WI38 (cell line): ENCODE results near the gene CEP131.

ENCODE experiments used
- H3K4me3 ChIP-seq: 2 replicates; pipeline ENCODE4 v1.5.1; 2011; ENCODE audit warnings: low read depth, mild to moderate bottlenecking, control low read depth, low read length
- TF ChIP-seq, protein P1 (sequence below): IDR thresholded peaks from 2 replicates; pipeline ENCODE4 v1.5.1; 2012; ENCODE audit warnings: low read depth, mild to moderate bottlenecking, control low read depth, low read length

Gene CEP131

DNA sequence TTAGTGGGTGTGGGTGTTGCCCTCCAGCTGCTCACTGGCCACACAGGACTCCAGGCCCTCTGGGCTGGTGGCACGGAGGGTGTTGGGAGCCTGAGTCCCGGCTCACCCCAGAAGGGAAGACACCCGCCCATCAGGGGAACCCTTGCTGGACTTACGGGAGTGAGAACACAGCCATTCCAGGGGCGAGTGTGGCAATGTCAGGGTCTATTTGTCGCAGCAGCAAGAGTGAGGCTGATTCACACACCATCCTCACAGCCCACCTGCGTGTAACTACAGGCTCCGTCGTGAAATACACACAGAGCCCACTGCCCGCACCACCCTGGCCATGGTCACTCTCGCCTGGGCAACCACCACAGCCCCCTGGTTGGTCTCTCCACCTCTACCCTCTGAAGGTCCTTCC, 39.0 kb downstream of the CEP131 start:
- TF ChIP-seq, protein P1, sequence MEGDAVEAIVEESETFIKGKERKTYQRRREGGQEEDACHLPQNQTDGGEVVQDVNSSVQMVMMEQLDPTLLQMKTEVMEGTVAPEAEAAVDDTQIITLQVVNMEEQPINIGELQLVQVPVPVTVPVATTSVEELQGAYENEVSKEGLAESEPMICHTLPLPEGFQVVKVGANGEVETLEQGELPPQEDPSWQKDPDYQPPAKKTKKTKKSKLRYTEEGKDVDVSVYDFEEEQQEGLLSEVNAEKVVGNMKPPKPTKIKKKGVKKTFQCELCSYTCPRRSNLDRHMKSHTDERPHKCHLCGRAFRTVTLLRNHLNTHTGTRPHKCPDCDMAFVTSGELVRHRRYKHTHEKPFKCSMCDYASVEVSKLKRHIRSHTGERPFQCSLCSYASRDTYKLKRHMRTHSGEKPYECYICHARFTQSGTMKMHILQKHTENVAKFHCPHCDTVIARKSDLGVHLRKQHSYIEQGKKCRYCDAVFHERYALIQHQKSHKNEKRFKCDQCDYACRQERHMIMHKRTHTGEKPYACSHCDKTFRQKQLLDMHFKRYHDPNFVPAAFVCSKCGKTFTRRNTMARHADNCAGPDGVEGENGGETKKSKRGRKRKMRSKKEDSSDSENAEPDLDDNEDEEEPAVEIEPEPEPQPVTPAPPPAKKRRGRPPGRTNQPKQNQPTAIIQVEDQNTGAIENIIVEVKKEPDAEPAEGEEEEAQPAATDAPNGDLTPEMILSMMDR, result no peak
- H3K4me3 ChIP-seq, result no peak overlapping the region

DNA sequence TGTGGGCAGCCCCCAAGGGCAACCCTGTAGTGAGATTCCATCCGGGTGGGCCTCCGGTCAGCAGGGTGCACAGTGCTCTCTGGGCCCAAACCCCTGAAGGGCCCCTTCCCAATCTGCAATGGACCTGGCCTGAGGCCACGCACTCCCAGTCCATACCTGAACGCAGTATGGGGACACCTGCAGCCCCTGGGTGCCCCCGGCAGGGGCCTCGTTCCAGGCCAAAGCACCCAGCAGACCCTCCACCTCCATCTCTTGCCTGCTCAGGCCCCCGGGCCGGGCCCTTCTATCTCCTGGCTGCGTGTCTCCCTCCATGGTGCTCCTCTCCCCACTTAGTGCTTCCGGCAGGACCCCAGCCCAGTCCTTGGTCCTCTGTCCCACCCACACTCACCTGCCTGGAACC, 39.4 kb downstream of the CEP131 start:
- H3K4me3 ChIP-seq, result no peak overlapping the region
- TF ChIP-seq, protein P1, result no peak

- H3K4me3 ChIP-seq, result no peak overlapping the region
- TF ChIP-seq, protein P1, result no peak
These were observed 40.2 kb downstream of the CEP131 start for GRCh38 chr17:81182596-81182995.

DNA sequence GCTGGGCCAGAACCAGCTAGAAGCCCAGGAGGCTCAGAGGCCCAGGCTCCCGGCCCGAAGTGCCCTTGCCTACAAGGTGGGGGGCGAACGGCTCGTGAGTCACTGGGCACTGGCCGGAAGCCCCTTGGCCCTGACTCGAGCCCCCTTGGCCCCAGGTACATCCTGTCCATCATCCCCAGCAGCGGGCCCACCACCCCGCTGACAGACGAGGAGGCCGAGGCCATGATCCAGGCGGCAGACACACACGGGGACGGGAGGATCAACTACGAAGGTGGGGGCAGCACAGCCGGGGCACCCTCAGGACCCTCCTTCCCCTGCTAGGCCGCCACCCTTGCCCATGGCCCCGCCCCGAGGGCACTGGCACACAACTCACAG, 41.0 kb downstream of the CEP131 start:
- no peak overlapping the region for H3K4me3 ChIP-seq
- TF ChIP-seq, protein P1, result no peak

DNA sequence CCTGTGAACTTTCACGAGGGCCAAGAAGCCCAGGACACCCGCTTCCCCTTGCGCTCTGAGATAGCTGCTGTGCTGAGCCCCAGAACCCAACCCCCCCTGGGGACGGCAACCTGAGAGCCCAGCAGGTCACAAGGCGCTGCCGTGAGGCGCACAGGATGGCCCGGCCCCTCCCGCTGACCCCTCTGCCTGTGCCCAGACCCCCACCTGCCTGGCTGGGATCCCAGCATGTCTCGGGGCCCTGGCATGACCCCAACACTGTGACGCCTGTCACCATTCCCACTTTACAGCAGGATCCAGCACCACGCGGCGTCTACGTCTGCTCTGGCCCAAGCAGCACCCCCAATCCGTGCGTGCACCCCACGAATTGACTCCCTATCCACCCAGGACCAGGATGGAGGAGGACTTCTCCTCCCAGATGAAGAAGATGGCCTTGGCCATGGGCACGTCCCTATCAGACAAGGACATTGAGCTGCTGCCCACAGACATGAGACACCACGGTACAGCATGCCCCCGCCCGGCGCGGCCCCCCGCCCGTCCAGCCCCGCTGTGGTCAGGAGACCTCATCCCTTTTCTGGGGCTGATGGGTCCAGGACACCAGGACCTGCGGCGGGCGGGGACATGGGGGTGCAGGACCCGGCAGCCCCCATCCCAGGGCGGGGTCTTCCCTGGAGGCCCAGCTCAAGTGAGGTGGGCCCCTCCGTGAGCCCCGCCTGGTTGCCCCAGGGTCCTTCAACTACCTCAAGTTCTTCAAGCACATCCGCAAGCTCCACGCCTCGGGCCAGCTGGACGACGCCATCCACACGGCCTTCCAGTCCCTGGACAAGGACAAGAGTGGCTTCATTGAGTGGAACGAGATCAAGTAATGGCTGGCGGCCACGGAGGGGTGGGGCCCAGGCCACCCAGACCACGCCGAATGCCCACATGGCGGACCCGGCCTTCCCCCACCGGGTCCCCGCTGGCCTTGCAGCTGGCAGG, 41.6 kb downstream of the CEP131 start:
- TF ChIP-seq, protein P1, result no peak
- no peak overlapping the region for H3K4me3 ChIP-seq

DNA sequence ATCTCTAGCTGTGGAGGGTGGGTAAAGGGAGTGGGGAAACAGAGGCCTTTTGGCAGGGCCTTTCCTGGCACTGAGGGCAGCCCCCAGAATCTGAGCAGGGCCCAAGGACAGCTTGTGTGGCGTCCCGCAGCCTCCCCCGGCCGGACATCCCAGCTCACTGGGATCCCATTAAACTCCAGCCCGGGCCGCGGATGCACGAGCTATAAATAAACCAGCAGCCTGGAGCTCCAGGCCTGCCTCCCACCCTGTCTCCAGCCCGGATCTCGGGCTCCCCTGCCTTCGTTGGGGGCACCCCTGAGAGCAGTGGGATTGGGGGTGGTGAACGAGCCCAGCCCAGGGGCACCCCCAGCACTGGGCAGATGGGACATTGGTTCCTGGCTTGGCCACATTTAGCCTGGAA, 42.9 kb downstream of the CEP131 start:
- TF ChIP-seq, protein P1, result no peak
- no peak overlapping the region for H3K4me3 ChIP-seq

DNA sequence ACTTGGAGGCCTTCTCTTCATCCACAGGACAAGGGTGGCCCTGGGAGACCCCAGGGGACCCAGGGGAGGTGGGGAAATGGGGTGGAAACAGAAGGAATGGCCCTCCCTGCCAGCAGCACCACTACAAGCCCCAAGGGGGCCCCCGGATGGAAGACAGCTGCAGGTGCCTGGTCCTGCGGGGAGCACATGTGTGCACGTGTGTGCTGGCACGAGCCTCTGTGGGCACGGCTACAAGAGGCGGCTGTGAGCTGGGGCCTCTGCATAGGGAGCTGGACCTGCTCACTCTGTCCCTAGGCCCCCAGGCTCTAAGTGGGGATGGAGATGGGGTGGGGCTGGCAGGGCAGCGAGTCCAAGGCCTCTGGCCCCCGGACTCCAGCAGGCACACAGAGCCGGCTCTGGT, 43.5 kb downstream of the CEP131 start:
- TF ChIP-seq, protein P1, result no peak
- H3K4me3 ChIP-seq, result no peak overlapping the region
